Measurements from ENCODE around the gene SUCLG1. TPM values are rescaled to one million over a fixed set of nuclear protein-coding genes. Genes with fewer than 3 reads are reported as not detected.

Gene SUCLG1
- polyA plus RNA-seq, 2 of the 4 experiments (the other 2 are of a cell fraction) = 90.0 to 144 TPM

DNA sequence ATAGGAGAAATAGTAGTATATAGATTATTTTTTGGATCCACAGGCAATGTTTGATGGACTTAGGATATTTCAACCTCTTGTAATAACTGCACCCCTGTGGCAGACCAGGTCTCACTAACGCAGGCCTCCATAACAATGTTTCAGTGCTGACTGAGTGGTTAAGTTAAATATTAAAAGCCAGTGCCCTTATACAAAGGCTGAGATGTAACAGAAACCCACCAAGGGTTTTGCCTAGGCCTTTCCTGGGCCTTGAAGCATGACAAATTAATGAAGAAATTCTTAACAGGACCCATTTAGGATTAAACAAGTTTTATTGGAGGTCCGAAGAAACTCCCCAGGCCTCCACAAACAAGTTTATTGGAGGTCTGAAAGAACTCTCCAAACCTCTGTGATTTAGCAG is 1.6 kb upstream of the SUCLG1 start:
- TF ChIP-seq KDM5A (IDR thresholded peaks at IDR 0.05) = no peak
- TF ChIP-seq NPAS2 (CRISPR knock-in tag; IDR thresholded peaks at IDR 0.05; ENCODE audit: borderline replicate concordance) = no peak
- no peak for TF ChIP-seq NR3C1 (IDR thresholded peaks at IDR 0.05)
- no peak for TF ChIP-seq ESRRA (IDR thresholded peaks at IDR 0.05; ENCODE audit: borderline replicate concordance, low read length)
- TF ChIP-seq, protein P1, sequence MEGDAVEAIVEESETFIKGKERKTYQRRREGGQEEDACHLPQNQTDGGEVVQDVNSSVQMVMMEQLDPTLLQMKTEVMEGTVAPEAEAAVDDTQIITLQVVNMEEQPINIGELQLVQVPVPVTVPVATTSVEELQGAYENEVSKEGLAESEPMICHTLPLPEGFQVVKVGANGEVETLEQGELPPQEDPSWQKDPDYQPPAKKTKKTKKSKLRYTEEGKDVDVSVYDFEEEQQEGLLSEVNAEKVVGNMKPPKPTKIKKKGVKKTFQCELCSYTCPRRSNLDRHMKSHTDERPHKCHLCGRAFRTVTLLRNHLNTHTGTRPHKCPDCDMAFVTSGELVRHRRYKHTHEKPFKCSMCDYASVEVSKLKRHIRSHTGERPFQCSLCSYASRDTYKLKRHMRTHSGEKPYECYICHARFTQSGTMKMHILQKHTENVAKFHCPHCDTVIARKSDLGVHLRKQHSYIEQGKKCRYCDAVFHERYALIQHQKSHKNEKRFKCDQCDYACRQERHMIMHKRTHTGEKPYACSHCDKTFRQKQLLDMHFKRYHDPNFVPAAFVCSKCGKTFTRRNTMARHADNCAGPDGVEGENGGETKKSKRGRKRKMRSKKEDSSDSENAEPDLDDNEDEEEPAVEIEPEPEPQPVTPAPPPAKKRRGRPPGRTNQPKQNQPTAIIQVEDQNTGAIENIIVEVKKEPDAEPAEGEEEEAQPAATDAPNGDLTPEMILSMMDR (IDR thresholded peaks at IDR 0.05) = no peak
- no peak for TF ChIP-seq CBX8 (IDR thresholded peaks at IDR 0.05)
- TF ChIP-seq, protein P2, sequence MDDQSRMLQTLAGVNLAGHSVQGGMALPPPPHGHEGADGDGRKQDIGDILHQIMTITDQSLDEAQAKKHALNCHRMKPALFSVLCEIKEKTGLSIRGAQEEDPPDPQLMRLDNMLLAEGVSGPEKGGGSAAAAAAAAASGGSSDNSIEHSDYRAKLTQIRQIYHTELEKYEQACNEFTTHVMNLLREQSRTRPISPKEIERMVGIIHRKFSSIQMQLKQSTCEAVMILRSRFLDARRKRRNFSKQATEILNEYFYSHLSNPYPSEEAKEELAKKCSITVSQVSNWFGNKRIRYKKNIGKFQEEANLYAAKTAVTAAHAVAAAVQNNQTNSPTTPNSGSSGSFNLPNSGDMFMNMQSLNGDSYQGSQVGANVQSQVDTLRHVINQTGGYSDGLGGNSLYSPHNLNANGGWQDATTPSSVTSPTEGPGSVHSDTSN (IDR thresholded peaks at IDR 0.05) = no peak
- no peak for TF ChIP-seq JUNB (IDR thresholded peaks at IDR 0.05)
- TF ChIP-seq, protein P3, sequence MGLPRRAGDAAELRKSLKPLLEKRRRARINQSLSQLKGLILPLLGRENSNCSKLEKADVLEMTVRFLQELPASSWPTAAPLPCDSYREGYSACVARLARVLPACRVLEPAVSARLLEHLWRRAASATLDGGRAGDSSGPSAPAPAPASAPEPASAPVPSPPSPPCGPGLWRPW (IDR thresholded peaks at IDR 0.05) = no peak
- TF ChIP-seq CBX2 (IDR thresholded peaks at IDR 0.05; ENCODE audit: borderline replicate concordance, low read depth) = no peak
- no peak for TF ChIP-seq RARB (CRISPR knock-in tag; IDR thresholded peaks at IDR 0.05)
- no peak overlapping the region for H3K27ac ChIP-seq
- ATAC-seq = no peak
- WGBS (ENCODE audit: missing lambda C conversion rate) = 83% methylated on average over 2 of the region's 2 CpGs
- FAIRE-seq = no peak
- no peaks in the 10 kb centered on the region for H3K9me3 ChIP-seq
- peaks cover 20% of the 10 kb centered on the region; the same call in 2 of the 3 replicates for H3K4me1 ChIP-seq
- ChIA-PET CTCF (interaction anchor here (1.0 kb wide), 1 partner anchor 474 kb away, joined by 3 read pairs; no protein-coding TSS in a partner anchor), POLR2A (no interaction called here)
- no peak for DNase-seq (ENCODE audit: low read depth in 1 of 2, low spot score in 1 of 2)
- H3K4me3 ChIP-seq = no peak overlapping the region
- H3K4me2 ChIP-seq = peak overlapping the region; percentile 93

DNA sequence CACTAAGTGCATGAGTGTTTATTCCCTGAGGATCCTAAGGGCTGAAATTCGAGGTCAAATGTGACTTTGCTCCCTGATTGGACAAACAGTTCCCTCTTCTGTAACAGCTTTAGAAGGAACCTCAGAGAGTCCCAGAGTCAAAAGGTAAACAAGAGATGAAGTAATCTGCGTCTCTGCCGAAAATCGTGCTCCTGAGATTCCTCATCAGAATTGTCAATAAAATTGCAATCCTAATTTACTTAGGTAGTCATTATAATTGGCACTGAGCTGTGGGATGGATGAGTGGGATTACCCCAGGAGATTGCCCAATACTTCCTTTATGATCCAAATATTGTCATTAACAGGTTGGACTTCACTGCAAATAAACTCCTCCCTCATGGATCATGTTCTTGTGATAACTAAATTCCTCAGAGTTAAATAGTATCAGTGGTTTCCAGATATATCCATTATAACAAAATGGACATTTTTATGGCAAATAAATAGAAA is 907 bp upstream of the SUCLG1 start:
- TF ChIP-seq, protein P4, sequence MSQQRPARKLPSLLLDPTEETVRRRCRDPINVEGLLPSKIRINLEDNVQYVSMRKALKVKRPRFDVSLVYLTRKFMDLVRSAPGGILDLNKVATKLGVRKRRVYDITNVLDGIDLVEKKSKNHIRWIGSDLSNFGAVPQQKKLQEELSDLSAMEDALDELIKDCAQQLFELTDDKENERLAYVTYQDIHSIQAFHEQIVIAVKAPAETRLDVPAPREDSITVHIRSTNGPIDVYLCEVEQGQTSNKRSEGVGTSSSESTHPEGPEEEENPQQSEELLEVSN (IDR thresholded peaks at IDR 0.05; ENCODE audit: borderline replicate concordance, low read depth) = no peak
- no peak for TF ChIP-seq NR3C1 (IDR thresholded peaks at IDR 0.05)
- no peak for TF ChIP-seq RCOR1 (IDR thresholded peaks at IDR 0.05; ENCODE audit: low read depth, low read length)
- TF ChIP-seq ZFP36 (IDR thresholded peaks at IDR 0.05; ENCODE audit: borderline replicate concordance, partially characterized antibody) = no peak
- TF ChIP-seq MAZ (IDR thresholded peaks at IDR 0.05; ENCODE audit: borderline replicate concordance, low read depth, low read length) = no peak
- TF ChIP-seq CEBPB (IDR thresholded peaks at IDR 0.05) = peak in 1 of 2 experiments; percentile 68; a peak in 3 of 4 replicates
- Histone ChIP-seq H3K4me1 (peaks cover 20% of the 10 kb centered on the region; the same call in 2 of the 3 replicates), H3K4me3 (peak overlapping the region; percentile 83), H3K4me2 (peak overlapping the region; percentile 93), H3K27ac (peak overlapping the region; percentile 91), H3K9me3 (no peaks in the 10 kb centered on the region)
- CTCF ChIA-PET = interaction anchor here (1.1 to 1.4 kb wide), 2 partner anchors 12 to 466 kb away, joined by 4 to 7 read pairs; no protein-coding TSS in a partner anchor
- WGBS (ENCODE audit: missing lambda C conversion rate) = 4% methylated on average over 4 of the region's 4 CpGs
- POLR2A ChIA-PET = no interaction called here
- FAIRE-seq (no peak), DNase-seq (ENCODE audit: low read depth in 1 of 2, low spot score in 1 of 2) (peak in 1 of 2 experiments; percentile 15), ATAC-seq (peak; percentile 17 to 38; a peak in 3 of 6 replicates)

DNA sequence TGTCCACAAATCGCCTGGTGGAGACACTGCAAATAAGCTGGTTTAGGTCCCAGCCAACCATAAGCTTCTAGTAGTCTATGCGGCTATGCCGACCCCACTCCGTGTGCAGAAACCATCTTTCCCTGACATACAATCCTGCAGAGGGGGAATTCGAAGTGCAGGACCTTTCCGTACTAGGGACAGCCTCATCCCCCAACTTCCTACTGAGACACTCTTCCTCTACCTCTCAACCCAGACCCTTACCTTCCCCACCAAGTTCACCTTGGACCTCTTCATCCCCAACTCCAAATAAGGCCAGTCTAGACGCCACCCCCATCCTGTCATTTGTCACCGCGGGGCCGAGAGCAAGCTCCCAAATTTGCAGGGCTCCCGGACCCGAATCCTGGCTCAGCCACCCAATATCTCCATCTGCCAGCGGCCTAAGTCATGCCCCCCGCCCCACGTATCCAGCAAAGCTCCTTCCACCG is 496 bp downstream of the SUCLG1 start:
- peak overlapping the region; percentile 93 for H3K4me2 ChIP-seq
- ATAC-seq (peak; percentile 21 to 56), FAIRE-seq (no peak), DNase-seq (ENCODE audit: low read depth in 1 of 2, low spot score in 1 of 2) (peak in 1 of 2 experiments; percentile 7)
- H3K4me3 ChIP-seq = peak overlapping the region; percentile 83
- peak overlapping the region; percentile 91 for H3K27ac ChIP-seq
- CTCF ChIA-PET = interaction anchor here (1.1 to 1.4 kb wide), 2 partner anchors 14 to 467 kb away, joined by 4 to 7 read pairs; no protein-coding TSS in a partner anchor
- peaks cover 20% of the 10 kb centered on the region; the same call in 2 of the 3 replicates for H3K4me1 ChIP-seq
- H3K9me3 ChIP-seq = no peaks in the 10 kb centered on the region
- WGBS (ENCODE audit: missing lambda C conversion rate) = under 1% methylated on average over 16 of the region's 16 CpGs
- POLR2A ChIA-PET = interaction anchor here (0.6 to 1.2 kb wide), 2 partner anchors 34 to 1209 kb away, joined by 3 to 4 read pairs; no protein-coding TSS in a partner anchor
- no peak for TF ChIP-seq EHF (CRISPR knock-in tag; IDR thresholded peaks at IDR 0.05)
- TF ChIP-seq POLR2AphosphoS2 (conservative IDR thresholded peaks at IDR 0.05; ENCODE audit: low read length) = no peak
- TF ChIP-seq ESRRA (IDR thresholded peaks at IDR 0.05; ENCODE audit: borderline replicate concordance, low read length) = no peak
- no peak for TF ChIP-seq TFCP2L1 (CRISPR knock-in tag; IDR thresholded peaks at IDR 0.05)
- TF ChIP-seq, protein P5, sequence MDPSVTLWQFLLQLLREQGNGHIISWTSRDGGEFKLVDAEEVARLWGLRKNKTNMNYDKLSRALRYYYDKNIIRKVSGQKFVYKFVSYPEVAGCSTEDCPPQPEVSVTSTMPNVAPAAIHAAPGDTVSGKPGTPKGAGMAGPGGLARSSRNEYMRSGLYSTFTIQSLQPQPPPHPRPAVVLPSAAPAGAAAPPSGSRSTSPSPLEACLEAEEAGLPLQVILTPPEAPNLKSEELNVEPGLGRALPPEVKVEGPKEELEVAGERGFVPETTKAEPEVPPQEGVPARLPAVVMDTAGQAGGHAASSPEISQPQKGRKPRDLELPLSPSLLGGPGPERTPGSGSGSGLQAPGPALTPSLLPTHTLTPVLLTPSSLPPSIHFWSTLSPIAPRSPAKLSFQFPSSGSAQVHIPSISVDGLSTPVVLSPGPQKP (IDR thresholded peaks at IDR 0.05; ENCODE audit: low read depth, low read length) = no peak
- TF ChIP-seq RNF2 (IDR thresholded peaks at IDR 0.05; ENCODE audit: borderline replicate concordance, low read depth) = no peak
- no peak for TF ChIP-seq KDM5A (IDR thresholded peaks at IDR 0.05)
- TF ChIP-seq ZC3H11A (IDR thresholded peaks at IDR 0.05) = no peak
- no peak for TF ChIP-seq GATA3 (IDR thresholded peaks at IDR 0.05; ENCODE audit: borderline replicate concordance)
- TF ChIP-seq KDM1A (IDR thresholded peaks at IDR 0.05; ENCODE audit: low read depth) = no peak
- TF ChIP-seq CEBPB (IDR thresholded peaks at IDR 0.05) = no peak
- TF ChIP-seq, protein P6, sequence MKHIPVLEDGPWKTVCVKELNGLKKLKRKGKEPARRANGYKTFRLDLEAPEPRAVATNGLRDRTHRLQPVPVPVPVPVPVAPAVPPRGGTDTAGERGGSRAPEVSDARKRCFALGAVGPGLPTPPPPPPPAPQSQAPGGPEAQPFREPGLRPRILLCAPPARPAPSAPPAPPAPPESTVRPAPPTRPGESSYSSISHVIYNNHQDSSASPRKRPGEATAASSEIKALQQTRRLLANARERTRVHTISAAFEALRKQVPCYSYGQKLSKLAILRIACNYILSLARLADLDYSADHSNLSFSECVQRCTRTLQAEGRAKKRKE (CRISPR knock-in tag; IDR thresholded peaks at IDR 0.05; ENCODE audit: low read depth) = no peak
